IMR-90 (cell line): ENCODE data around the gene XRCC4. TPM values are rescaled to one million over a fixed set of nuclear protein-coding genes. Genes with fewer than 3 reads are reported as not detected.

Source experiments
- ATAC-seq: fragments of 200-7000 bp; cut with Tn5 transposase; 2 replicates; pipeline ENCODE4 v1.9.1; 2020; ENCODE audit warnings: low read depth, mild to moderate bottlenecking, moderate library complexity
- BruUV-seq: library from RNA; stranded (reverse); fragments of 400-500 nt; replicated peaks from 2 replicates; lab custom pipeline; 2021; lab: Mats Ljungman, UMichigan
- CTCF ChIA-PET: fragments of 300-600 bp; formaldehyde crosslinking; extraction: SDS; loops from one replicate; lab custom pipeline; 2021; ENCODE audit warnings: antibody characterized with exemption; lab: Yijun Ruan, JAX
- POLR2A ChIA-PET: fragments of 300-600 bp; sonication (Branson Sonifier 250); formaldehyde crosslinking; loops from one replicate; lab custom pipeline; 2022; ENCODE audit warnings: antibody characterized with exemption; ENCODE audit not compliant: unreplicated experiment; lab: Charles Lee
- DNase-seq: peaks from one replicate; pipeline ENCODE4 v3.0.0; 2013
- H2AFZ ChIP-seq: replicated peaks from 2 replicates; pipeline ENCODE3; 2013; ENCODE audit warnings: low read length, mild to moderate bottlenecking; ENCODE audit not compliant: poor library complexity
- H2AK5ac ChIP-seq: 2 replicates; pipeline ENCODE4 v1.6.1; 2013; ENCODE audit warnings: low read depth, low read length, inconsistent platforms
- H2AK9ac ChIP-seq: replicated peaks from 2 replicates; pipeline ENCODE3; 2013; ENCODE audit warnings: mild to moderate bottlenecking, low read depth, low read length, moderate library complexity; ENCODE audit not compliant: poor library complexity
- H2BK120ac ChIP-seq: 2 replicates; pipeline ENCODE4 v1.6.1; 2013; ENCODE audit warnings: low read depth, low read length, inconsistent platforms
- H2BK15ac ChIP-seq: 3 replicates; pipeline ENCODE4 v1.6.1; 2013; ENCODE audit warnings: low read depth, low read length, inconsistent platforms
- H2BK20ac ChIP-seq: 2 replicates; pipeline ENCODE4 v1.6.1; 2013; ENCODE audit warnings: low read depth, mild to moderate bottlenecking, inconsistent platforms, low read length, moderate library complexity
- H2BK5ac ChIP-seq: 2 replicates; pipeline ENCODE4 v1.6.1; 2013; ENCODE audit warnings: mild to moderate bottlenecking, low read depth, low read length, inconsistent platforms; ENCODE audit not compliant: poor library complexity, severe bottlenecking
- H3K14ac ChIP-seq: replicated peaks from 2 replicates; pipeline ENCODE4 v1.6.1; 2013; ENCODE audit warnings: low read depth, low read length, inconsistent platforms
- H3K18ac ChIP-seq: 2 replicates; pipeline ENCODE4 v1.6.1; 2013; ENCODE audit warnings: low read depth, low read length, control low read depth
- H3K23ac ChIP-seq: 2 replicates; pipeline ENCODE4 v1.6.1; 2013; ENCODE audit warnings: low read depth, low read length, inconsistent platforms
- H3K27ac ChIP-seq: 2 replicates; pipeline ENCODE4 v1.5.1; 2013; ENCODE audit warnings: mild to moderate bottlenecking, control low read depth, low read length; ENCODE audit not compliant: insufficient read depth
- H3K27me3 ChIP-seq: 2 replicates; pipeline ENCODE4 v1.6.1; 2013; ENCODE audit warnings: low read length; ENCODE audit not compliant: control insufficient read depth, insufficient read depth
- H3K36me3 ChIP-seq: 2 replicates; pipeline ENCODE4 v1.6.1; 2013; ENCODE audit warnings: low read length, mixed read lengths; ENCODE audit not compliant: control insufficient read depth, insufficient read depth
- H3K4ac ChIP-seq: 2 replicates; pipeline ENCODE4 v1.6.1; 2013; ENCODE audit warnings: low read depth, low read length, inconsistent platforms
- H3K4me1 ChIP-seq: 2 replicates; pipeline ENCODE4 v1.6.1; 2013; ENCODE audit warnings: low read length, mixed read lengths; ENCODE audit not compliant: control insufficient read depth, insufficient read depth
- H3K4me2 ChIP-seq: 2 replicates; pipeline ENCODE4 v1.6.1; 2013; ENCODE audit warnings: low read depth, mild to moderate bottlenecking, control low read depth, low read length, moderate library complexity
- H3K4me3 ChIP-seq: 2 replicates; pipeline ENCODE4 v1.5.1; 2013; ENCODE audit warnings: low read depth, mild to moderate bottlenecking, control low read depth, low read length, moderate library complexity; ENCODE audit not compliant: insufficient read depth
- H3K56ac ChIP-seq: 2 replicates; pipeline ENCODE4 v1.6.1; 2013; ENCODE audit warnings: low read length, inconsistent platforms; ENCODE audit not compliant: insufficient read depth; ENCODE audit errors: extremely low read depth
- H3K79me1 ChIP-seq, 2 experiments: 2 replicates each; pipeline ENCODE4 v1.6.1; 2013; ENCODE audit warnings: low read length in 2 of 2, inconsistent platforms in 1 of 2, low read depth in 1 of 2
- H3K9ac ChIP-seq: 2 replicates; pipeline ENCODE4 v1.6.1; 2013; ENCODE audit warnings: low read depth, low read length, control low read depth
- H3K9me1 ChIP-seq: 2 replicates; pipeline ENCODE4 v1.6.1; 2013; ENCODE audit warnings: low read length, inconsistent platforms; ENCODE audit not compliant: insufficient read depth
- H3K9me3 ChIP-seq: 2 replicates; pipeline ENCODE4 v1.6.1; 2013; ENCODE audit warnings: low read length; ENCODE audit not compliant: control insufficient read depth, insufficient read depth
- H4K20me1 ChIP-seq: 2 replicates; pipeline ENCODE4 v1.6.1; 2013; ENCODE audit warnings: low read length, inconsistent platforms; ENCODE audit not compliant: insufficient read depth
- H4K5ac ChIP-seq: 2 replicates; pipeline ENCODE4 v1.6.1; 2013; ENCODE audit warnings: mild to moderate bottlenecking, low read depth, low read length, control low read depth
- H4K8ac ChIP-seq, 2 experiments: 2 replicates each; pipeline ENCODE4 v1.6.1; 2013; ENCODE audit warnings: low read depth in 2 of 2, low read length in 2 of 2, control low read depth in 1 of 2, inconsistent platforms in 1 of 2
- H4K91ac ChIP-seq: 2 replicates; pipeline ENCODE4 v1.6.1; 2013; ENCODE audit warnings: low read depth, low read length, inconsistent platforms; ENCODE audit not compliant: insufficient read depth
- FOS ChIP-seq: fragments of 150-350 bp; IDR thresholded peaks from 2 replicates; pipeline ENCODE4 v1.6.1; 2016; ENCODE audit warnings: low read depth, low read length
- WGBS, 2 experiments: methylation state at CpG; one replicate each; pipeline versions ENCODE4 v1.1.5 to v1.1.7; 2013; ENCODE audit warnings: missing lambda C conversion rate in 2 of 2; ENCODE audit not compliant: insufficient read length in 1 of 2; ENCODE audit errors: extremely low coverage in 2 of 2; 5-methylcytosine and 5-hydroxymethylcytosine counted together
- dilution Hi-C: fragments of 300-500 bp; cut with HindIII; formaldehyde crosslinking; loops from one replicate; pipeline ENCODE4 v1.14.3; 2018; ENCODE audit warnings: low sequenced_read_pairs; ENCODE audit not compliant: unreplicated experiment
- in situ Hi-C: fragments of 300-500 bp; cut with MboI; formaldehyde crosslinking; loops from 3 replicates; pipeline ENCODE4 v1.14.3; 2019; ENCODE audit warnings: low sequenced_read_pairs, inconsistent platforms, mixed read lengths
- intact Hi-C: fragments of 100-400 bp; cut with micrococcal nuclease; formaldehyde crosslinking; loops from 2 replicates; pipeline ENCODE4 v1.10.0; 2022
- polyA plus RNA-seq, 3 experiments: library from polyadenylated mRNA; depleted of rRNA; stranded (reverse); fragments of >200 nt; gene quantifications; 2 replicates each; pipeline ENCODE4 v1.2.3, GENCODE V29; 2012; ENCODE audit warnings: low replicate concordance in 1 of 3
- total RNA-seq: library from RNA; depleted of rRNA; stranded (reverse); fragments of >200 nt; gene quantifications from 2 replicates; pipeline ENCODE4 v1.2.3, GENCODE V29; 2012
- TF ChIP-seq, protein P1 (sequence below): fragments of 150-350 bp; IDR thresholded peaks from 2 replicates; pipeline ENCODE4 v1.6.1; 2016; ENCODE audit warnings: low read depth, mild to moderate bottlenecking, low read length, moderate library complexity, borderline replicate concordance

Gene XRCC4
- total and polyA plus RNA-seq, 2 of the 4 experiments (the other 2 are of a cell fraction), result 3.5 to 4.7 TPM

DNA sequence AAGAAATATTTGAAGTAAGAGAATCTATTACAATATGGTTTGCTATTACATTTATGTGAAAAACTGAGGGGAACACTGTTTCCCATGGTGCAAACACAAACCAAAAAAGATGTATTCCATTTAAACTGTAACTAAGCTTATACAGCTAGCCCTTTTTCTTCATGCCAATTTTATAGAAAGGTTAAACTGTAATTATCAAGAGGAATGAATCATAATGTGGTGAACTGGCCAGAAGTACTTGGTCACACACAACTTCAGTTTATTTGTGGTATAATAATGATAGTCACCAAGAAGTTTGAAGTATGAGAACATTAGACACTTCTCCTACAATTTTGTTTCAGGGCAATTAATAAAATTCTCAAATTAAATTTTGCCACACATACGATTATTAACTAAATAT is 177.9 kb downstream of the XRCC4 start:
- no peak overlapping the region for H3K23ac ChIP-seq
- no peaks in the 10 kb centered on the region for H3K36me3 ChIP-seq
- H3K27ac ChIP-seq, result no peak overlapping the region
- H2BK20ac ChIP-seq, result no peak overlapping the region
- in situ Hi-C loops (no loop called here), intact Hi-C loops (no loop called here), dilution Hi-C loops (no loop called here)
- no peaks in the 10 kb centered on the region for H3K9me1 ChIP-seq
- H2BK120ac ChIP-seq, result no peak overlapping the region
- ATAC-seq (peak; percentile 37), DNase-seq (peak; percentile 57)
- no peak overlapping the region for H2AK9ac ChIP-seq
- H4K91ac ChIP-seq, result no peak overlapping the region
- WGBS, 2 experiments, result no CpG with 5 or more reads among the region's 1 CpG
- no peak overlapping the region for H3K18ac ChIP-seq
- CTCF ChIA-PET, result no interaction called here
- H3K27me3 ChIP-seq, result no peaks in the 10 kb centered on the region
- no peaks in the 10 kb centered on the region for H3K4me1 ChIP-seq
- no peak overlapping the region for H4K5ac ChIP-seq
- no peak overlapping the region for H4K8ac ChIP-seq
- H3K56ac ChIP-seq, result no peak overlapping the region
- no peak overlapping the region for H3K4me3 ChIP-seq
- H3K4ac ChIP-seq, result no peak overlapping the region
- no peaks in the 10 kb centered on the region for H4K20me1 ChIP-seq
- TF ChIP-seq FOS, result no peak
- TF ChIP-seq, protein P1, sequence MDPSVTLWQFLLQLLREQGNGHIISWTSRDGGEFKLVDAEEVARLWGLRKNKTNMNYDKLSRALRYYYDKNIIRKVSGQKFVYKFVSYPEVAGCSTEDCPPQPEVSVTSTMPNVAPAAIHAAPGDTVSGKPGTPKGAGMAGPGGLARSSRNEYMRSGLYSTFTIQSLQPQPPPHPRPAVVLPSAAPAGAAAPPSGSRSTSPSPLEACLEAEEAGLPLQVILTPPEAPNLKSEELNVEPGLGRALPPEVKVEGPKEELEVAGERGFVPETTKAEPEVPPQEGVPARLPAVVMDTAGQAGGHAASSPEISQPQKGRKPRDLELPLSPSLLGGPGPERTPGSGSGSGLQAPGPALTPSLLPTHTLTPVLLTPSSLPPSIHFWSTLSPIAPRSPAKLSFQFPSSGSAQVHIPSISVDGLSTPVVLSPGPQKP, result no peak
- no peak overlapping the region for H2BK15ac ChIP-seq
- no peaks in the 10 kb centered on the region for H3K79me1 ChIP-seq
- no peak overlapping the region for H2BK5ac ChIP-seq
- POLR2A ChIA-PET, result interaction anchor here (0.6 kb wide), 1 partner anchor 863 kb away, joined by 31 read pairs; no protein-coding TSS in a partner anchor
- H2AK5ac ChIP-seq, result no peak overlapping the region
- no peaks in the 10 kb centered on the region for H3K9me3 ChIP-seq
- no peak overlapping the region for H3K4me2 ChIP-seq
- H2AFZ ChIP-seq, result no peak overlapping the region
- no peak overlapping the region for H3K14ac ChIP-seq
- BruUV-seq, result no TSS peak
- no peak overlapping the region for H3K9ac ChIP-seq
